B cell (primary cell): Measurements from ENCODE around the gene VPS72.

ENCODE experiments used
- CTCF ChIP-seq: fragments of 200-600 bp; IDR thresholded peaks from one replicate; pipeline ENCODE4 v1.8.0; 2022; ENCODE audit warnings: antibody characterized with exemption, mild to moderate bottlenecking
- EZH2 ChIP-seq: IDR thresholded peaks from 2 replicates; pipeline ENCODE4 v1.6.1; 2012; ENCODE audit warnings: borderline replicate concordance, low read depth, mild to moderate bottlenecking, moderate library complexity, low read length; ENCODE audit not compliant: insufficient read depth, poor library complexity, severe bottlenecking

- TF ChIP-seq CTCF (no peak), EZH2 (no peak)
Observed at GRCh38 chr1:151145304-151146071, 44.5 kb downstream of the VPS72 start.
